GM12878 (cell line): ENCODE results near the gene AREG. TPM values are rescaled to one million over a fixed set of nuclear protein-coding genes. Genes with fewer than 3 reads are reported as not detected.

Source experiments
- ATAC-seq: fragments of 200-7000 bp; cut with Tn5 transposase; 3 replicates; pipeline ENCODE4 v1.9.1; 2020; ENCODE audit warnings: mild to moderate bottlenecking, moderate library complexity
- BruUV-seq: library from RNA; stranded (reverse); fragments of 400-500 nt; replicated peaks from 2 replicates; lab custom pipeline; 2021; lab: Mats Ljungman, UMichigan
- CTCF ChIA-PET: fragments of 300-600 bp; sonication (Branson Sonifier 250); formaldehyde crosslinking; extraction: SDS; loops from one replicate; lab custom pipeline; 2021; ENCODE audit warnings: inconsistent platforms; lab: Yijun Ruan, JAX
- POLR2A ChIA-PET: fragments of 350-600 bp; formaldehyde crosslinking; extraction: SDS; loops from one replicate; lab custom pipeline; 2021; ENCODE audit warnings: inconsistent platforms; lab: Charles Lee
- RAD21 ChIA-PET: fragments of 300-600 bp; sonication (Branson Sonifier 250); formaldehyde crosslinking; loops from one replicate; lab custom pipeline; 2023; ENCODE audit warnings: antibody characterized with exemption; ENCODE audit not compliant: unreplicated experiment; lab: Charles Lee
- SMC1A ChIA-PET: fragments of 300-600 bp; sonication (Branson Sonifier 250); formaldehyde crosslinking; loops from one replicate; lab custom pipeline; 2023; ENCODE audit not compliant: unreplicated experiment, uncharacterized antibody; lab: Charles Lee
- DNase-seq: peaks from one replicate; pipeline ENCODE4 v3.0.0-alpha.2; 2011; ENCODE audit warnings: low read depth, low spot score
- FAIRE-seq: peaks from 3 replicates; lab custom pipeline; 2011; peaks lifted over from hg19 to GRCh38; lab: Jason Lieb, UNC
- H2AFZ ChIP-seq: 2 replicates; pipeline ENCODE4 v1.6.0; 2011; ENCODE audit warnings: low read depth, low read length, control low read depth; ENCODE audit not compliant: control insufficient read depth
- H3K27ac ChIP-seq: 2 replicates; pipeline ENCODE4 v1.5.1; 2011; ENCODE audit warnings: control low read depth; ENCODE audit not compliant: control insufficient read depth, insufficient read depth
- H3K27me3 ChIP-seq, 2 experiments: replicated peaks in 1 of 2; 2 replicates each; pipeline versions ENCODE4 v1.6.0 to v1.6.1; 2011; ENCODE audit warnings: low read length in 1 of 2; ENCODE audit not compliant: control insufficient read depth in 2 of 2, insufficient read depth in 2 of 2
- H3K36me3 ChIP-seq, 2 experiments: 2 replicates each; pipeline ENCODE4 v1.5.1; 2011; ENCODE audit warnings: low read length in 1 of 2; ENCODE audit not compliant: control insufficient read depth in 2 of 2, insufficient read depth in 2 of 2
- H3K4me1 ChIP-seq: 2 replicates; pipeline ENCODE4 v1.6.1; 2011; ENCODE audit warnings: mild to moderate bottlenecking, low read length, moderate library complexity, mixed read lengths; ENCODE audit not compliant: control insufficient read depth, insufficient read depth
- H3K4me2 ChIP-seq: 2 replicates; pipeline ENCODE4 v1.6.0; 2011; ENCODE audit warnings: control low read depth; ENCODE audit not compliant: control insufficient read depth, insufficient read depth
- H3K4me3 ChIP-seq: fragments of 200-600 bp; sonication (generic); 2 replicates; pipeline ENCODE4 v1.5.1; 2016
- H3K79me2 ChIP-seq: 2 replicates; pipeline ENCODE4 v1.6.0; 2011; ENCODE audit warnings: low read length; ENCODE audit not compliant: control insufficient read depth, insufficient read depth
- H3K9ac ChIP-seq: 2 replicates; pipeline ENCODE4 v1.8.0; 2011; ENCODE audit warnings: low read length, control low read depth, mixed read lengths; ENCODE audit not compliant: control insufficient read depth, insufficient read depth
- H3K9me3 ChIP-seq: replicated peaks from 3 replicates; pipeline ENCODE4 v1.5.1; 2011; ENCODE audit warnings: mild to moderate bottlenecking, low read length; ENCODE audit not compliant: control insufficient read depth, insufficient read depth
- H4K20me1 ChIP-seq: 2 replicates; pipeline ENCODE4 v1.6.0; 2011; ENCODE audit not compliant: control insufficient read depth, insufficient read depth
- CBFB ChIP-seq: IDR thresholded peaks from 2 replicates; pipeline ENCODE4 v1.6.1; 2016; ENCODE audit warnings: antibody characterized with exemption, low read depth
- NFYB ChIP-seq: IDR thresholded peaks from 2 replicates; pipeline ENCODE4 v1.6.1; 2011; ENCODE audit warnings: low read depth, mild to moderate bottlenecking, low read length, improper control_type of control experiment, moderate library complexity; ENCODE audit not compliant: insufficient read depth
- NR2C2 ChIP-seq: IDR thresholded peaks from 2 replicates; pipeline ENCODE4 v1.6.1; 2011; ENCODE audit warnings: borderline replicate concordance, low read depth; ENCODE audit not compliant: control insufficient read depth, insufficient read length
- WGBS: methylation state at CpG from one replicate; pipeline ENCODE4 v1.1.6; 2016; ENCODE audit warnings: low lambda C conversion rate; ENCODE audit not compliant: insufficient replicate concordance, insufficient coverage; ENCODE audit errors: missing lambda C conversion rate; 5-methylcytosine and 5-hydroxymethylcytosine counted together
- in situ Hi-C: fragments of 300-500 bp; cut with MboI; formaldehyde crosslinking; loops from 9 replicates; pipeline ENCODE4 v1.14.3; 2018; ENCODE audit warnings: mixed read lengths
- intact Hi-C: fragments of 100-400 bp; cut with micrococcal nuclease; formaldehyde crosslinking; loops from one replicate; pipeline ENCODE4 v1.14.2; 2022; ENCODE audit not compliant: unreplicated experiment
- polyA plus RNA-seq, 11 experiments: library from polyadenylated mRNA; depleted of rRNA in 4 of 11; unstranded in 6 of 11; stranded (reverse) in 5 of 11; fragments of >200 nt; fragmentation: Nextera tagmentation in 4 of 11; fragmentation: Illumina TruSeq in 1 of 11; extraction: Ambion mirVana in 4 of 11; extraction: Trizol in 1 of 11; gene quantifications; 1 replicate in 1 of 11; 2 replicates in 10 of 11; pipeline versions ENCODE4 v1.2.1 to v1.2.3, GENCODE V29; 2011 to 2016; ENCODE audit warnings: inconsistent platforms in 2 of 11, missing spikeins in 2 of 11, low read depth in 1 of 11
- total RNA-seq, 4 experiments: library from RNA; depleted of rRNA in 3 of 4; stranded (reverse); fragments of >200 nt in 3 of 4; fragmentation: Illumina TruSeq in 1 of 4; extraction: Trizol in 1 of 4; gene quantifications; 2 replicates each; pipeline versions ENCODE4 v1.2.1 to v1.2.3, GENCODE V29; 2013 to 2021
- TF ChIP-seq, protein P1 (sequence below): IDR thresholded peaks from 2 replicates; pipeline ENCODE4 v1.6.1; 2011; ENCODE audit warnings: mild to moderate bottlenecking, low read depth, low read length, moderate library complexity; ENCODE audit not compliant: insufficient replicate concordance

Gene AREG
- total and polyA plus RNA-seq, 10 of the 15 experiments (the other 5 are each of a cell fraction or from before 2014, with no cell fraction given) = 0.25 to 0.37 TPM; not detected in 8

DNA sequence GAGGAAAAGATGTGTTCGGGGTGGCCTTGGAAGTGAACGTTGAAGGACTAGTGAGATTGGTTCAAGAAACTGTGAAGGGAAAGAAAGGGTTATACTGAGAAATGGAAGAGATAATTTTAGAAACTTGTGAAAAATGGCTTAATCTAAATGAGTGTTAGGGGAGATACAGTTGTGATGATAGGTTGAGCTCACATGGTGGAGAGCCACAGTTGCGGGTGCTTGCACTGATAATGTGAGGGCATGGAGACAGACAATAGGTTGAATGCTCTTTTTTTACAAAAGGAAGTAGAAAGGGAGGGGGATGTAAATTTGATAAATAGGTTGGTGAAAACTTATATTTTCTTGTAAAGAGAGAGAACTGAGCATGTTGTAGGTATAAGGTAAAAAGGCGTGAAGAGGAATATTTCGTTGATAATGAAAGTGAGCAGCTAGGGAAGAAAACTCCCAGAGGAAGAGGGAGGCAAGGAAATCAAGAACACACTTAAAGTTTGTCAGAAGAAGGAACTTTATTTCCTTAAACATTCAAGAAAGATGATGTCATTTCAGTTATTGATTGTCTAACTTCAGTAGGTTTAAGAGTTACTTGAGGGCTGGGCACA, 8.2 kb downstream of the AREG start:
- SMC1A ChIA-PET = no interaction called here
- in situ Hi-C loops (no loop called here), intact Hi-C loops (no loop called here)
- CTCF ChIA-PET = no interaction called here
- RAD21 ChIA-PET = no interaction called here
- H3K4me1 ChIP-seq = no peaks in the 10 kb centered on the region
- H3K36me3 ChIP-seq = no peaks in the 10 kb centered on the region
- no peak overlapping the region for H3K27ac ChIP-seq
- H3K4me2 ChIP-seq = no peak overlapping the region
- TF ChIP-seq CBFB (no peak), NFYB (no peak), NR2C2 (no peak)
- TF ChIP-seq, protein P1, sequence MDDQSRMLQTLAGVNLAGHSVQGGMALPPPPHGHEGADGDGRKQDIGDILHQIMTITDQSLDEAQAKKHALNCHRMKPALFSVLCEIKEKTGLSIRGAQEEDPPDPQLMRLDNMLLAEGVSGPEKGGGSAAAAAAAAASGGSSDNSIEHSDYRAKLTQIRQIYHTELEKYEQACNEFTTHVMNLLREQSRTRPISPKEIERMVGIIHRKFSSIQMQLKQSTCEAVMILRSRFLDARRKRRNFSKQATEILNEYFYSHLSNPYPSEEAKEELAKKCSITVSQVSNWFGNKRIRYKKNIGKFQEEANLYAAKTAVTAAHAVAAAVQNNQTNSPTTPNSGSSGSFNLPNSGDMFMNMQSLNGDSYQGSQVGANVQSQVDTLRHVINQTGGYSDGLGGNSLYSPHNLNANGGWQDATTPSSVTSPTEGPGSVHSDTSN = no peak
- POLR2A ChIA-PET = no interaction called here
- no peak for ATAC-seq
- H4K20me1 ChIP-seq = no peaks in the 10 kb centered on the region
- DNase-seq = no peak
- 51% methylated on average over 5 of the region's 5 CpGs for WGBS
- no peak overlapping the region for H2AFZ ChIP-seq
- no peak for FAIRE-seq
- no peaks in the 10 kb centered on the region for H3K9me3 ChIP-seq
- H3K4me3 ChIP-seq = no peak overlapping the region
- H3K9ac ChIP-seq = no peak overlapping the region
- no peaks in the 10 kb centered on the region for H3K79me2 ChIP-seq
- H3K27me3 ChIP-seq = no peaks in the 10 kb centered on the region
- no TSS peak for BruUV-seq
